Neural progenitor cell (in vitro differentiated cells): ENCODE results near the gene IRX4. TPM values are rescaled to one million over a fixed set of nuclear protein-coding genes. Genes with fewer than 3 reads are reported as not detected.
A peak's percentile ranks its signal among the peaks of the same experiment; 100 is the strongest.

ENCODE experiments used
- DNase-seq: peaks from one replicate; pipeline ENCODE4 v3.0.0-alpha.2; 2016; ENCODE audit warnings: low spot score
- H2AFZ ChIP-seq: fragments of 200-600 bp; sonication (generic); replicated peaks from 2 replicates; pipeline ENCODE4 v1.6.1; 2016; ENCODE audit warnings: antibody characterized with exemption
- H3F3A ChIP-seq: fragments of 200-600 bp; sonication (generic); 2 replicates; pipeline ENCODE4 v1.6.1; 2016; ENCODE audit warnings: antibody characterized with exemption, low read depth
- H3K27ac ChIP-seq: fragments of 200-600 bp; sonication (generic); 2 replicates; pipeline ENCODE4 v1.5.1; 2016; ENCODE audit warnings: mild to moderate bottlenecking
- H3K27me3 ChIP-seq: fragments of 200-600 bp; sonication (generic); 2 replicates; pipeline ENCODE4 v1.6.1; 2016; ENCODE audit warnings: mild to moderate bottlenecking, moderate library complexity
- H3K36me3 ChIP-seq: fragments of 200-600 bp; sonication (generic); 2 replicates; pipeline ENCODE4 v1.5.1; 2016
- H3K4me1 ChIP-seq: fragments of 200-600 bp; sonication (generic); 2 replicates; pipeline ENCODE4 v1.6.1; 2016; ENCODE audit warnings: mixed run types
- H3K4me2 ChIP-seq: fragments of 200-600 bp; sonication (generic); 2 replicates; pipeline ENCODE4 v1.6.1; 2016
- H3K4me3 ChIP-seq: fragments of 200-600 bp; sonication (generic); 2 replicates; pipeline ENCODE4 v1.5.1; 2016
- H3K79me2 ChIP-seq: fragments of 200-600 bp; sonication (generic); 2 replicates; pipeline ENCODE4 v1.6.1; 2016; ENCODE audit warnings: low read depth
- H3K9ac ChIP-seq: fragments of 200-600 bp; sonication (generic); 2 replicates; pipeline ENCODE4 v1.6.1; 2016
- H3K9me3 ChIP-seq: fragments of 200-600 bp; sonication (generic); 2 replicates; pipeline ENCODE4 v1.5.1; 2016; ENCODE audit warnings: low read depth
- H4K20me1 ChIP-seq: fragments of 200-600 bp; sonication (generic); 2 replicates; pipeline ENCODE4 v1.6.1; 2016; ENCODE audit warnings: low read depth
- H3K27ac Mint-ChIP-seq: 3 replicates; pipeline ENCODE4 v1.8.0; 2021; ENCODE audit warnings: mixed read lengths
- H3K27me3 Mint-ChIP-seq: 2 replicates; pipeline ENCODE4 v1.8.0; 2022; ENCODE audit warnings: low read depth, mild to moderate bottlenecking, inconsistent platforms, moderate library complexity, mixed read lengths; ENCODE audit not compliant: insufficient read depth
- H3K36me3 Mint-ChIP-seq: 3 replicates; pipeline ENCODE4 v1.8.0; 2021; ENCODE audit warnings: mixed read lengths
- H3K4me1 Mint-ChIP-seq: 3 replicates; pipeline ENCODE4 v1.8.0; 2021; ENCODE audit warnings: mixed read lengths
- H3K4me3 Mint-ChIP-seq: 3 replicates; pipeline ENCODE4 v1.8.0; 2021; ENCODE audit warnings: mild to moderate bottlenecking, moderate library complexity, mixed read lengths
- H3K9me3 Mint-ChIP-seq: 3 replicates; pipeline ENCODE4 v1.8.0; 2020; ENCODE audit warnings: mixed read lengths
- CTCF ChIP-seq: fragments of 200-600 bp; sonication (generic); IDR thresholded peaks from 2 replicates; pipeline ENCODE4 v1.5.1; 2017; ENCODE audit warnings: antibody characterized with exemption, mild to moderate bottlenecking
- EZH2 ChIP-seq: fragments of 200-600 bp; sonication (generic); IDR thresholded peaks from 2 replicates; pipeline ENCODE4 v1.6.1; 2017; ENCODE audit warnings: antibody characterized with exemption, mild to moderate bottlenecking, moderate library complexity
- EZH2phosphoT487 ChIP-seq: fragments of 200-600 bp; sonication (generic); IDR thresholded peaks from 2 replicates; pipeline ENCODE4 v1.6.1; 2017; ENCODE audit warnings: antibody characterized with exemption
- total RNA-seq: library from RNA; depleted of rRNA; stranded (reverse); fragments of >200 nt; gene quantifications from 2 replicates; pipeline ENCODE4 v1.2.3, GENCODE V29; 2015; ENCODE audit warnings: low replicate concordance

The IRX4 gene
- total RNA-seq, 1 donor from 2014 or later, result not detected

GRCh38 chr5:1880377-1881025 is 2.2 kb downstream of the IRX4 start:
- H3K4me2 ChIP-seq, result no peak overlapping the region
- peaks cover 10% of the 10 kb centered on the region for H3K9me3 Mint-ChIP-seq
- H2AFZ ChIP-seq, result no peak overlapping the region
- peaks cover 98% of the 10 kb centered on the region for H4K20me1 ChIP-seq
- DNase-seq, result no peak
- H3K4me1 Mint-ChIP-seq, result peaks cover 15% of the 10 kb centered on the region
- TF ChIP-seq EZH2phosphoT487, result peak; percentile 36
- TF ChIP-seq CTCF, result no peak
- no peaks in the 10 kb centered on the region for H3K36me3 Mint-ChIP-seq
- peaks cover 14% of the 10 kb centered on the region for H3F3A ChIP-seq
- no peaks in the 10 kb centered on the region for H3K79me2 ChIP-seq
- peaks cover 100% of the 10 kb centered on the region for H3K27me3 ChIP-seq
- H3K27ac ChIP-seq, result no peak overlapping the region
- no peaks in the 10 kb centered on the region for H3K9me3 ChIP-seq
- H3K9ac ChIP-seq, result no peak overlapping the region
- peaks cover 29% of the 10 kb centered on the region for H3K4me1 ChIP-seq
- no peak overlapping the region for H3K27ac Mint-ChIP-seq
- H3K36me3 ChIP-seq, result no peaks in the 10 kb centered on the region
- H3K4me3 Mint-ChIP-seq, result peak overlapping the region; percentile 43
- H3K4me3 ChIP-seq, result no peak overlapping the region
- H3K27me3 Mint-ChIP-seq, result peaks cover 65% of the 10 kb centered on the region

DNA sequence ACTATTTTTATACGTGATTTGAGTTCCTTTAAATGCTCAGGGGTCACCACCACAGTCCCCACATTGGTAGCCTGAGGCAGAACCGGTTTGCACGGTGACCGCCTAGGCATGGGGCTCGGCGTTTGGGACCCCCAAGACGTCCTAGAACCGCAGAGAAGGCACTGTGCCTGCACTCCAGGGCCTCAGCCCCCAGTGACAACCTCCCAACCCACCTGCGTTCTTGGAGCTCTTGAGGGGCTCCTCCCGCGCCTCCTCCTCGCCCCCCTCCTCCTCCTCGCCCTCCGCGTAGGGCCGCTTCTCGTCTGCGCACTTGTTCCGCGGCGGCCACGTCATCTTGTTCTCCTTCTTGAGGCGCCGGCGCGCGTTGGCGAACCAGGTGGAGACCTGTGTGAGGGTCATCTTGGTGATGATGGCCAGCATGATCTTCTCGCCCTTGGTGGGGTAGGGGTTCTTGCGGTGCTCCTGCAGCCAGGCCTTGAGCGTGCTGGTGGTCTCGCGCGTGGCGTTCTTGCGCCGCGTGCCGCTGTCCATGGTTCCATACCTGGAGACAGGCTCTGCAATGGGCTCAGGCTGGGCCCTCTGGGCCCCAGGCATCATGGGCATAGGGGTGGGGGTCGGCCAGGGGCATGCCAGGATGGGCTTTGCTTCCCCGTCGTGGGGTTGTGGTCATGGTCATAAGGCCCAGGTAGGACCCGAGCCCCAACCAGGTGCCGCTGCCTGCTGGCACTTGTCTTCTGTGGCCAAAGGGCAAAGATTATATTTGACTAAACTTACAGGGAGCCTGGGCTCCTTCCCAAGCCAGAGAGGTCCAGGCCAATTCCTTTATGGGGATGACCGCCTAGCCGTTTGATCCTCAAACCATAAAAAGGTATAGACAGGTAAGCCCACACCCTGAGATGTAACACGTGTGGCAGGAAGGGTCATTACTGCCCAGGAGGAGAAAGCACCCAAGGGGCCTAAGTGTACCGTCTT is 3.1 kb downstream of the IRX4 start:
- Histone ChIP-seq H3K4me1 (peaks cover 37% of the 10 kb centered on the region), H3F3A (peaks cover 14% of the 10 kb centered on the region), H4K20me1 (peaks cover 98% of the 10 kb centered on the region), H3K27me3 (peaks cover 100% of the 10 kb centered on the region), H3K27ac (no peak overlapping the region), H3K9ac (no peak overlapping the region), H3K4me2 (no peak overlapping the region), H3K79me2 (no peaks in the 10 kb centered on the region), H3K36me3 (no peaks in the 10 kb centered on the region), H3K4me3 (no peak overlapping the region), H3K9me3 (no peaks in the 10 kb centered on the region), H2AFZ (no peak overlapping the region)
- no peak overlapping the region for H3K27ac Mint-ChIP-seq
- peaks cover 10% of the 10 kb centered on the region for H3K9me3 Mint-ChIP-seq
- TF ChIP-seq EZH2phosphoT487 (peak; percentile 80), EZH2 (peak; percentile 5), CTCF (no peak)
- peak; percentile 24 for DNase-seq
- H3K4me3 Mint-ChIP-seq, result peak overlapping the region; percentile 43
- peaks cover 22% of the 10 kb centered on the region for H3K4me1 Mint-ChIP-seq
- H3K27me3 Mint-ChIP-seq, result peaks cover 64% of the 10 kb centered on the region
- H3K36me3 Mint-ChIP-seq, result no peaks in the 10 kb centered on the region

DNA sequence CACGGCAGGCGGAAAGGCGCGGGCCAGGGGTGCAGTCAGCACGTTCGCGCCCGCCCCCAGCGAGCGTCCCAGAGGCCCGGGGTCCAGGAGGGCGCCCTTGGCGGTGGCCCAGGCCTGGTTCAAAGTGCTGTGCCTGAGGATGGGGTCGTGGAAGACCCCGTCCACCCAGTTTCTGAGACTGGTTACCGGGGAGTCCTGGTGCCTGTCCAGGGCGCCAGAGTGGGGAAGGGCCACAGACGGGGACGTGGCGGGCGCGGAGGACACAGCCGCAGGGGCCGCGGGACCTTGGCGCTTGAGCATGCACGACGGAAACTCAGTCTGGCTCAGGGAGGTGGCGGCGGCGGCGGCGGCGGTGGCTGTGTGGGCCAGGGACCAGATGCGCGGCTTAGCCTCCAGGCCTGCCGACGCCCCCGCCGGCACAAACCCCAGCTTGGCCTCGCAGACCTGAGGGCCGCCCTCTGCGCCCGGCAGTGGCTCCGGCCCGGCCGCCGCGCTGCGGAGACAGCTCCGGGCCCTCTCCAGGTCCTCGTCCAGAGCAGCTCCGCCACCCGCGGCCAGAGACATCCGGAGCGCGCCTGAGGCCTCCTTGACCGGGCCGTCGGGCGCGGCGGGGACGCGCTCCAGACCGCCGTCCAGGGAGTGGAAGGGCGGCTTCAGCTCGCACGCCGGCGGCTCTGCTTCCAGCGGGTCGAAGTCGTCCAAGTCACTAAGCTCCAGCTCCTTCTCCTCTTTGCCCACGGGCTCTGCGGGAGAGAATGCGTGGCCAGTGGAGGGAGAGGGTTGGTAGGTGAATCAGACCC is 4.5 kb downstream of the IRX4 start:
- Histone ChIP-seq H3K27me3 (peaks cover 100% of the 10 kb centered on the region), H3K9ac (no peak overlapping the region), H3K9me3 (no peaks in the 10 kb centered on the region), H3K4me3 (no peak overlapping the region), H3K36me3 (no peaks in the 10 kb centered on the region), H2AFZ (no peak overlapping the region), H3K79me2 (no peaks in the 10 kb centered on the region), H4K20me1 (peaks cover 96% of the 10 kb centered on the region), H3K4me1 (peaks cover 41% of the 10 kb centered on the region), H3K27ac (no peak overlapping the region), H3K4me2 (no peak overlapping the region), H3F3A (peaks cover 14% of the 10 kb centered on the region)
- H3K4me3 Mint-ChIP-seq, result no peak overlapping the region
- H3K27ac Mint-ChIP-seq, result no peak overlapping the region
- DNase-seq, result peak; percentile 58
- peaks cover 63% of the 10 kb centered on the region for H3K27me3 Mint-ChIP-seq
- TF ChIP-seq CTCF (no peak), EZH2 (peak; percentile 99), EZH2phosphoT487 (peak; percentile 99)
- H3K36me3 Mint-ChIP-seq, result no peaks in the 10 kb centered on the region
- peaks cover 10% of the 10 kb centered on the region for H3K9me3 Mint-ChIP-seq
- H3K4me1 Mint-ChIP-seq, result peaks cover 22% of the 10 kb centered on the region
